Limb (tissue), 2 donors: ENCODE measurements around the gene TWNK.
A peak's percentile ranks its signal among the peaks of the same experiment; 100 is the strongest.

Experiments used
- DNase-seq, 2 donors: peaks; one replicate each; pipeline ENCODE4 v3.0.0-alpha.2; 2016; ENCODE audit errors: extremely low spot score in 2 of 2

TWNK gene

GRCh38 chr10:100996678-100997359, 9.5 kb downstream of the TWNK start:
- peak; percentile 8 to 60 for DNase-seq

GRCh38 chr10:100997360-100998182, 10.2 kb downstream of the TWNK start:
- no peak for DNase-seq

DNA sequence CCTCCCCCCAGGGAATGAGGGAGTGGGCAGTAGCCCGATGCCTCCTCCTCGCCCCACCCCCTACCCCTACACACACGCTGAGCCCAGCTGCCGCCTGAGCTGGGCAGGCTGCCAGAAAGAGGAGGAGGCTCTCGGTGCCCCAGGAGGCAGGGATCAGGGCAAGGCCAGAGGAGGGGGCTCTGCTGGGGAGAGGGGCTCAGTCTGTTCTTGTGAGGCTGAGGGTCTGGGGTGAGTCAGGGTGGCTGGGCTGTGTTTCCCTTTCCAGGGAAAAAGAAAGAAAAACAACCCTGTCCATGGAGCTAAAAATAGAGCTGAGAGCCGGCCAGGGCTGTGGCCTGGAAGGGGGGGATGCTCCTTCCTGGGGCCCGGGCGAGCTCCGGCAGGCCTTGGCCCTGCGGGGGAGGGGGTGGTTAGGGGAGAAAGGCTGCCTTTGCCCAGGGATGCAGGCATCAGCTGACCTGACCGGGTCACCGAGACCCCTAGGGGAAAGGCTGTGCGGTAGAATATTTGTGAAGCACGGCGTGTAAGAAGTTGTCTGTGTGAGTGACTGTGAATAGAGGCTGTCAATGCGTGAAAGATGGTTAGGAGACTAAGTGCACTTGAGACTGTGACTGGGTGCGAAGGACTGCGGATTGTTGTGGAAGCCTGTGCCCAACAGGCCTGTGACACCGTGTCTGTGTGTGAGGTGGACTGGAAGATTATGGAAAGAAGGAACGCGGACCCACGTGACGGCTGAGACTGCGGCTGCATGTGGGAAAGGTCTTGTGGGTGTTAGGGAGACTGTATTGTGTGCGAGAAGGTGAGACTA, 11.0 kb downstream of the TWNK start:
- peak; percentile 88 to 93 for DNase-seq

DNA sequence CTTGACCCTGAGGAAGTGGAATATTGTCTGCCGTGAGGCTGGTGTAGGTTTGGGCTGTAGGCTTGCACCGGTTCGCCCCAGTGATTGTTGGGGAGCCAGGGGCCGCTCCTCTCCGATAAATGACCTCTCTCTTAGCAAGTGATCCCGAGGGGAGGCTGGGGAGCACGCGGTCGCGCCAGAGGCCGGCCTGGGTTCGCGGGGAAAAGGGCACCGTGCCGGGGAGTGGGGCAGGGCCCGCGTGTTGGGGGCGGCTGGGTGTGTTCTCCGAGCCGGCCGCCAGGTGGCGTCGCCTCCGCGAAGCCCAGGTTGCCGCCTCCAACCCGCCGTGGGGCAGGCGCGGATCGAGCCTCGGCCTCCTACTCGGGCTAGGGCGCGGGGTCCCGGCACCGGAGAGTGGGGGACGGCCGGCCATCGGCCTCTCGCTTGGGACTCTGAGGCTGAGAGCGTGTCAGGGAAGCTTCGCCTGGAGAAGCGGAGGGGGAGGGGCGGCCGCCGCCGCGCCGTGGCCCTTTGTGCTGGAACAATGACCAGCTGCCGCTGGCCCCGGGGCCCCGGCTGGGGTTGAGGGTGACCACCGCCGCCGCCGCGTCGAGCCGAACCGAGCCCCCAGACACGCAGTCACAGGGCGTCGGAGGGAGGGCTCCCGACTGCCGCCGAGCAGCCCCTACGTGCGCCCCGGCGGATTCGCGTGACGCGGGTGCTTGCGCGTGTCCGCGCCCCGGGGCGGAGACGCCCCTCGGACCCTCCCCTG, 11.8 kb downstream of the TWNK start:
- peak; percentile 75 to 91 for DNase-seq

- DNase-seq = no peak
These were observed 12.4 kb downstream of the TWNK start, which contains the start of gene LZTS2 for GRCh38 chr10:100999742-101000126. TSS of gene LZTS2 (plus strand) at chr10:100999808. CDS start at chr10:101002539, 2,731 bp downstream.

DNA sequence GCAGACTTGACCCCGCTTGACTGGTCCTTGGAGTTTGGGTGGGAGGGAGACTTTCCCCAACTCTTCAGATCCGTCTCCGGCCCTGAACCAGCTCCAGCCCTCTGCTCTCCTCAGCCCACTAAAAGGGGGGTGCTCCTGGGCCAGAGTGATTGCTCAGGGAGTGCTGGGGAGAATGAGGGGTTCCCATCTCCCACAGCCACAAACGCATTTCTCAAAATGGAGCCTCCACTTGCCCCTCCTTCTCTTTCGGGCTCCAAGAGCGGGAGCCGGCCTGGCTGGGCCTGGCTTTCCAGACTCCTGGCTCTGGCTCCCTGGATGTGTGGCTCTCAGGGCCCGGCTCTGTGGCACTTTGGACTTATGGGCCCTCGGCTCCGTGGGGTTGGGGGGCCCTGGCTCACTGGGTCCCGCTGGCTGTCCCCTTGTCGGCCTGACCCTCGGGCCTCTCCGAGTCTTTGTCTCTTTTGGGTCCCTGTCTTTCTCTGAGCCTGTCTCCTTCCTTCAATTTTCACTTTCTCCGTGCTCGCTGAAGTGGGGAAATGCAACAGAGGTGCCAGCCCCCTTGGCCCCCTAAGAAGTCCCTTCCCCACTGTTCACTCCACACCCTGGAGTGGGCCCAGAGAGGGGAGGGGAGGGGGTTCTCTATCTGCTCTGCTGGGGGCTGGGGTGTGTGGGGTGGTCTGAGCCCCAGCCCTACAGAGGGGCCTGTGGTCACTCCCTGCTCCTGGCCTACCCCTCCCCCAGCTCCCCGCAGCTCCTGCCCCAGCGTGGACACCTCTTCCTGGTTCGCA, 13.0 kb downstream of the TWNK start:
- DNase-seq = peak; percentile 13 to 70

DNA sequence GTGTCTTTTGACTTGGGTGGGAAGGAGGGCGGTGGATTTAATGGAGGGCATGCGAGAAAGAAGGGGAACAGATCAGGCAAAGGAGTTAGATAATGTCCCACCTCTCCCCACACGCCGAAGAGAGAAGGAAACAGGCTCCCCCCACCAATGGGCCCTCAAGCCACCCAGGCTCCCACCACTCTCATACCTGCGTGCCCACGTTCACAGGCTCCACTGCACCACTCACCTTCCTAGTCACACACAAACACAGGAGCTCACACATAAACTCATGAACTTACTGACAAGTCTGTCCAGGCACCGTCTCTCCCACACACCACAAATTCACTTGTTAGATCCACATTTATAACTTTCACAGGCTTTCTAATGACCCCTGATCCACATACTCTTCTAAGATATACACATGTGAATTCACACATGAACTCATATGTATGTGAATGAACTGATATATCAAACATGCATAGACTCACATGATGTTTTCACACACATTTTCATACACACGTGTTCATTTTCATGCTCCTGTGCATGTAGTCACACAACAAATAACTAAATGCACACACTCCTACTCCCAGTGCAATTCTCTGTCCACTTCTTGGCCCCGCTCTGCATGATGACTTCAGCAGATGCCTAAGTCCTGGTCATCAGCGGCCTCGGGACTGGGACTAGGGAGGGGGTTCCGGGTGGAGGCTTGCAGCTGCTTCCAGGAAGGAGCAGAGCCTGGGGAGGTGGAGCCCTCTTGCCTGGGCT, 13.7 kb downstream of the TWNK start:
- DNase-seq = peak; percentile 71 to 74

DNA sequence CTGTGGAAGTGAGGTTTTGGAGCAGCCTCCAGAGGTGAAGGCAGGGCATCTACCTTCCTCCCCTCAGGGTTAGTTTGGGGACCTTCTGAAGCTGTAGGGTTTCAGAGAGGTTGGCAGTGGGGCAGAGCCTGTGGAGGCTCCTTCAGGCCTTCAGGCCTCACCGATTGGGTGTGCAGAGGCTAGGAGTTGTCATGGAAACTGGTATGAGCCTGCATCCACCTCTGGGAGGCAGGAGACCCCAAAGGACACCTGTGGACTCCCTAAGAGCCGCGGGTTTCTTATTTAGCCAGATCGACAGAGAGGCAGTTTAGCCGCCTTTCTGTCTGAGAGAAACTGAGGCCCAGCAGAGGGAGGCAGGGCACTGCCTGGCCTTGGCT, 14.3 kb downstream of the TWNK start:
- no peak for DNase-seq

GRCh38 chr10:101002456-101002855, 15.1 kb downstream of the TWNK start:
- no peak for DNase-seq

DNA sequence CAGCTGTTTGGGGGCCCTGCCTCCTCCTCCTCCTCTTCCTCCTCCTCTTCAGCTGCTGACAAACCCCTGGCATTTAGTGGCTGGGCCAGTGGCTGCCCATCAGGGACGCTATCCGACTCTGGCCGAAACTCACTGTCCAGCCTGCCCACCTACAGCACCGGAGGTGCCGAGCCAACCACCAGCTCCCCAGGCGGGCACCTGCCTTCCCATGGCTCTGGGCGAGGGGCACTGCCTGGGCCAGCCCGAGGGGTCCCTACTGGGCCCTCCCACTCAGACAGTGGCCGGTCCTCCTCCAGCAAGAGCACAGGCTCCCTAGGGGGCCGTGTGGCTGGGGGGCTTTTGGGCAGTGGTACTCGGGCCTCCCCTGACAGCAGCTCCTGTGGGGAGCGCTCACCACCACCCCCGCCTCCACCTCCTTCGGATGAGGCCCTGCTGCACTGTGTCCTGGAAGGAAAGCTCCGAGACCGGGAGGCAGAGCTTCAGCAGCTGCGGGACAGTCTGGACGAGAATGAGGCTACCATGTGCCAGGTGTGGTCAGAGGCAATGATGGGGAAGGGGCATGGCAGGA, 16.4 kb downstream of the TWNK start:
- no peak for DNase-seq

DNA sequence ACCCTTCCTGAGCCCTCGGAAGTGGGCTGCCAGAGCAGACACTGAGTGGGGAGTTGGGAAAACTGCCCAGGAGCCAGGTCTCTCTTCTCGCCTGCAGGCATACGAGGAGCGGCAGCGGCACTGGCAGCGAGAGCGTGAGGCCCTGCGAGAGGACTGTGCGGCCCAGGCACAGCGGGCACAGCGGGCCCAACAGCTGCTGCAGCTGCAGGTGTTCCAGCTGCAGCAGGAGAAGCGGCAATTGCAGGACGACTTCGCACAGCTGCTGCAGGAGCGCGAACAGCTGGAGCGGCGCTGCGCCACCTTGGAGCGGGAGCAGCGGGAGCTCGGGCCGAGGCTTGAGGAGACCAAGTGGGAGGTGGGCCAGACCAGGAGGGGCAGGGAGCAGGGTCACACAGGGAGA, 18.0 kb downstream of the TWNK start:
- no peak for DNase-seq

GRCh38 chr10:101005869-101006567, 18.7 kb downstream of the TWNK start:
- DNase-seq = no peak

- DNase-seq = peak in 1 of 2 donors; percentile 57
These were observed 19.3 kb downstream of the TWNK start for GRCh38 chr10:101006593-101007098.

GRCh38 chr10:101007099-101007711, 19.9 kb downstream of the TWNK start:
- DNase-seq = peak; percentile 34 to 51

- DNase-seq = no peak
These were observed 20.8 kb downstream of the TWNK start for GRCh38 chr10:101007915-101008822.

DNA sequence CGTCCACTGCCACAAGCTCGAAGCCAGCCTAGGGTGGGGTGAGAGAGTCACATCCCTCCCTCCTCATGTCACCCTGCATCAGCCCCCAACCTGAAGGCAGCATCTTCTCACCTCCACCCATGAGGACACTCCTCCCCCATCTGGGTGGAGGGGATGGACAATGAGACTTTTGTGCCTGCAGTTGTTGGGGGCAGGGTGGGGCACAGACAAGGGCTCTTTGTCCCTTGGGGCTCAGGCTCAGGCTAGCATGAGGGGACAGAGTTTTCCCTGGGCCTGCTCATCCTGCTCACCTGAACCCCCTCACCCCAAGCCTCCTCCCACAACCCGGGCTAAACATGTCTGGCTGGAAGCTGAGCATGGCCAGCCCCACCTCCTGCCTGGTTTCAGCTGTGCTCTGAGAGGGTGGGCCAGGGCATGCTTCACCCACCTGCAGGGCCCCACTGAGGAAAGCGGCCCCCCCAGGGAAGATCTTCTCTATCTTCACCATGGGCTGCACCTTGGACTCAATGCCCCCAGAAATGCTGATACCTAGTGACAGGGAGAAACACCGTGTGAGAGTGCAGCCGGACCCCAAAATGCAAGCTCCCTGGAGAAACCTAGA, 21.6 kb downstream of the TWNK start:
- DNase-seq = no peak

DNA sequence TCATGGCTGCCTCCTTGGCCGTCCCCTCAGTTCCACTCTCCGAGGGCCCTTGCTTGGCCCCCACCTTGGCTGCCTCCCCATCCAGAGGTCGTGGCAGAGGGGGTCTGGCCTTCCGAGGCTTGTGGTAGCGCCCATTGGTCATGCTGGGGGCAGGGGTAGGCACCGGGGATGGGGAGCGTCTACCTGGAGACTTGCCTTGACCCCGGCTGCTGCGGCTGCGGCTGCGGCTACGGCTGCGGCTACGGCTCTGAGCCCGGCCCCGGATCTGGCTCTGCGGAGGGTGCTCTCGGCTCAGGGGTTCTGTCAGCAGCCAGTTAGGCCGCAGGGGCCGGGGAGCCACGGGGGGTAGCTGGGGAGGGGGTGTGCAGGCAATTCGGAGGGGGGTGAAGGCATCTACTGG, 23.0 kb downstream of the TWNK start:
- DNase-seq = no peak
